B cell (primary cell): Measurements from ENCODE around the gene PNPLA3. TPM values are rescaled to one million over a fixed set of nuclear protein-coding genes. Genes with fewer than 3 reads are reported as not detected.

Experiments
- ATAC-seq: fragments of 200-7000 bp; cut with Tn5 transposase; one replicate; pipeline ENCODE4 v1.10.0; 2021; ENCODE audit warnings: low read depth, mild to moderate bottlenecking, moderate number of reproducible peaks, moderate library complexity
- CTCF ChIA-PET: fragments of 350-600 bp; sonication (Branson Sonifier 250); formaldehyde crosslinking; loops from one replicate; lab custom pipeline; 2021; ENCODE audit warnings: antibody characterized with exemption, inconsistent platforms; lab: Charles Lee
- POLR2A ChIA-PET: fragments of 350-600 bp; sonication (Branson Sonifier 250); formaldehyde crosslinking; loops from one replicate; lab custom pipeline; 2021; ENCODE audit warnings: antibody characterized with exemption; lab: Charles Lee
- DNase-seq: peaks from one replicate; pipeline ENCODE4 v3.0.0; 2013
- H2AFZ ChIP-seq: 2 replicates; pipeline ENCODE4 v1.6.1; 2012; ENCODE audit warnings: mild to moderate bottlenecking, low read depth, low read length; ENCODE audit not compliant: insufficient read depth, poor library complexity, severe bottlenecking
- H3K27ac ChIP-seq, 2 donors: 1 replicate in 1 of 2; 2 replicates in 1 of 2; pipeline ENCODE4 v1.5.1; 2012 to 2013; ENCODE audit warnings: low read length in 2 of 2, mild to moderate bottlenecking in 2 of 2, moderate library complexity in 1 of 2
- H3K27me3 ChIP-seq, 4 experiments: fragments of 200-600 bp in 1 of 4; sonication (generic) in 1 of 4; replicated peaks in 1 of 4; 1 replicate in 2 of 4; 2 replicates in 2 of 4; pipeline versions ENCODE4 v1.6.1 to v1.7.0; 2013 to 2016; ENCODE audit warnings: low read length in 3 of 4, mild to moderate bottlenecking in 2 of 4, mixed read lengths in 1 of 4, moderate library complexity in 1 of 4; ENCODE audit not compliant: insufficient read depth in 4 of 4, control insufficient read depth in 3 of 4; ENCODE audit errors: control extremely low read depth in 1 of 4
- H3K36me3 ChIP-seq, 2 experiments: replicated peaks in 1 of 2; 1 replicate in 1 of 2; 2 replicates in 1 of 2; pipeline versions ENCODE4 v1.6.1 to v1.7.1; 2013; ENCODE audit warnings: low read length in 1 of 2; ENCODE audit not compliant: insufficient read depth in 2 of 2, control insufficient read depth in 1 of 2; ENCODE audit errors: control extremely low read depth in 1 of 2, extremely low read depth in 1 of 2
- H3K4me1 ChIP-seq, 2 donors: fragments of 200-600 bp in 1 of 2; sonication (generic) in 1 of 2; 1 replicate in 1 of 2; 2 replicates in 1 of 2; pipeline versions ENCODE4 v1.5.1 to v1.6.1; 2013 to 2017; ENCODE audit warnings: low read length in 2 of 2; ENCODE audit not compliant: control insufficient read depth in 2 of 2, insufficient read depth in 2 of 2
- H3K4me2 ChIP-seq: replicated peaks from 2 replicates; pipeline ENCODE3; 2012; ENCODE audit warnings: mild to moderate bottlenecking, low read depth, low read length; ENCODE audit not compliant: poor library complexity, severe bottlenecking
- H3K4me3 ChIP-seq, 5 experiments: fragments of 200-600 bp in 1 of 5; sonication (generic) in 1 of 5; 1 replicate in 3 of 5; 2 replicates in 2 of 5; pipeline versions ENCODE4 v1.5.1 to v1.7.0; 2011 to 2016; ENCODE audit warnings: low read length in 4 of 5, mild to moderate bottlenecking in 4 of 5, low read depth in 2 of 5, control low read depth in 1 of 5, moderate library complexity in 1 of 5; ENCODE audit not compliant: insufficient read depth in 1 of 5; ENCODE audit errors: control extremely low read depth in 1 of 5, extremely low read depth in 1 of 5
- H3K79me2 ChIP-seq: fragments of 200-600 bp; sonication (generic); one replicate; pipeline ENCODE4 v1.6.0; 2016; ENCODE audit warnings: low read length; ENCODE audit not compliant: control insufficient read depth, insufficient read depth
- H3K9ac ChIP-seq: fragments of 200-600 bp; sonication (generic); 2 replicates; pipeline ENCODE4 v1.6.1; 2017; ENCODE audit warnings: mild to moderate bottlenecking, low read length, moderate library complexity
- H3K9me3 ChIP-seq, 3 donors: one replicate each; pipeline versions ENCODE4 v1.6.1 to v1.7.1; 2013; ENCODE audit warnings: low read length in 2 of 3; ENCODE audit not compliant: control insufficient read depth in 2 of 3, insufficient read depth in 1 of 3; ENCODE audit errors: control extremely low read depth in 1 of 3
- H4K20me1 ChIP-seq: 2 replicates; pipeline ENCODE4 v1.6.0; 2012; ENCODE audit warnings: mild to moderate bottlenecking, low read length; ENCODE audit not compliant: insufficient read depth, control insufficient read depth, poor library complexity, severe bottlenecking
- H3K27ac Mint-ChIP-seq: one replicate; pipeline ENCODE4 v1.8.0; 2021; ENCODE audit warnings: mixed read lengths
- H3K27me3 Mint-ChIP-seq: one replicate; pipeline ENCODE4 v1.8.0; 2021; ENCODE audit warnings: mixed read lengths
- H3K4me1 Mint-ChIP-seq: one replicate; pipeline ENCODE4 v1.8.0; 2021; ENCODE audit warnings: mixed read lengths
- H3K4me3 Mint-ChIP-seq: one replicate; pipeline ENCODE4 v1.8.0; 2021; ENCODE audit warnings: mixed read lengths
- H3K9me3 Mint-ChIP-seq: one replicate; pipeline ENCODE4 v1.8.0; 2022; ENCODE audit warnings: mixed read lengths; ENCODE audit not compliant: insufficient read depth
- CTCF ChIP-seq: fragments of 200-600 bp; IDR thresholded peaks from one replicate; pipeline ENCODE4 v1.8.0; 2022; ENCODE audit warnings: antibody characterized with exemption, mild to moderate bottlenecking
- EZH2 ChIP-seq: IDR thresholded peaks from 2 replicates; pipeline ENCODE4 v1.6.1; 2012; ENCODE audit warnings: borderline replicate concordance, low read depth, mild to moderate bottlenecking, moderate library complexity, low read length; ENCODE audit not compliant: insufficient read depth, poor library complexity, severe bottlenecking
- WGBS: methylation state at CpG from one replicate; pipeline ENCODE4 v1.1.5; 2013; ENCODE audit warnings: missing lambda C conversion rate; ENCODE audit not compliant: insufficient coverage; 5-methylcytosine and 5-hydroxymethylcytosine counted together
- intact Hi-C: fragments of 100-400 bp; cut with micrococcal nuclease; formaldehyde crosslinking; loops from one replicate; pipeline ENCODE4 v1.10.0; 2022
- polyA plus RNA-seq: library from polyadenylated mRNA; depleted of rRNA; stranded (reverse); fragments of >200 nt; gene quantifications from 2 replicates; pipeline ENCODE4 v1.2.3, GENCODE V29; 2012
- total RNA-seq, 2 donors: library from RNA; stranded (reverse); fragments of 120-200 nt in 1 of 2; gene quantifications; 1 replicate in 1 of 2; 2 replicates in 1 of 2; pipeline versions ENCODE4 v1.2.3 to v1.2.4, GENCODE V29; 2013 to 2022

Gene PNPLA3
- total and polyA plus RNA-seq, 2 donors (not counting 1 experiment from before 2014, with no cell fraction given), result 0.15 TPM; not detected in 1

- Histone ChIP-seq H3K27ac (no peak overlapping the region), H3K9me3 (peaks cover 0 to 12% (median 0%) of the 10 kb centered on the region in 3 donors), H3K36me3 (no peaks in the 10 kb centered on the region), H3K27me3 (peaks cover 0 to 40% (median 7%) of the 10 kb centered on the region in 4 experiments), H2AFZ (no peak overlapping the region), H3K4me3 (no peak overlapping the region), H3K4me1 (peaks cover 9 to 12% of the 10 kb centered on the region in 2 donors), H3K4me2 (no peak overlapping the region), H3K9ac (no peak overlapping the region), H4K20me1 (no peaks in the 10 kb centered on the region), H3K79me2 (no peaks in the 10 kb centered on the region)
- H3K4me3 Mint-ChIP-seq, result no peak overlapping the region
- no peak for TF ChIP-seq CTCF
- intact Hi-C loops, result no loop called here
- H3K4me1 Mint-ChIP-seq, result peaks cover 1% of the 10 kb centered on the region
- DNase-seq (no peak), ATAC-seq (no peak)
- POLR2A ChIA-PET, result no interaction called here
- CTCF ChIA-PET, result no interaction called here
- no peak overlapping the region for H3K27ac Mint-ChIP-seq
- peaks cover 32% of the 10 kb centered on the region for H3K27me3 Mint-ChIP-seq
- WGBS, result 81% methylated on average over 4 of the region's 5 CpGs
- H3K9me3 Mint-ChIP-seq, result no peaks in the 10 kb centered on the region
Measured at GRCh38 chr22:43894122-43894521, 29.5 kb upstream of the PNPLA3 start.

DNA sequence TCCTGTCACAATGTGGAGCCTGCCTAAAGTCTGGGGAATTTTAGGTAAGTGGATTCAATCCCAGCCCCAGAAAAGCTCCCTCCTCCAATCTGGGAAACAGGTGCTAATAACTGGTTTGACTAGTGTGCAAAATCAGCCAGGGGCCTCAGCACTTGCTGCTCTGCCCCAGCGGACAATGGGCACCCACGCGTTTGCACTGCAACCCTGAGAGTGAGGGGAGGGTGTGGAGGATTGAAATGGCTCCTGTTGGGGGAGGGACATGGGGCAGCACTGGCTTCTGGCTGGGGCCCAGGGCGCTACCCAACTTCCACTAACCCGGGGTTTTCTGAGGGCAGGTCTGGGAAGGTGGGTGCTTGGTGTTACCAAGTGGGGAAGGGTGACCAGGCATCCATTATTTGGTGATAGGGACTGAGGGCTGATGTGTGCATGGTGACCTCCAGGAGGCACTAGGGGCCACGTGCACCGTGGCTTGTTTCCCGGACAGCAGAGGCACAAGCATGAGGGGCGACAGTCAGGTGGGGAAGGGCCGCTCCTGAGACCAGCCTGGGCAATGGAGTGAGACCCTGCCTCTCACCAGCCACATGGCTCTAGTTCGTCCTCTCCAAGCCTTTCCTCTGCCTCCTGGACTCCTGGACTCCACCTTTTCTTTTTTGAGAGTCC, 27.5 kb upstream of the PNPLA3 start:
- H3K4me3 Mint-ChIP-seq, result no peak overlapping the region

More for the DNA sequence above, 27.5 kb upstream of the PNPLA3 start:
- peaks cover 0 to 12% (median 0%) of the 10 kb centered on the region in 3 donors for H3K9me3 ChIP-seq
- no peak overlapping the region for H3K27ac ChIP-seq
- H3K4me1 ChIP-seq, result peaks cover 6 to 9% of the 10 kb centered on the region in 2 donors
- H2AFZ ChIP-seq, result no peak overlapping the region
- Mint-ChIP-seq H3K27ac (no peak overlapping the region), H3K4me1 (no peaks in the 10 kb centered on the region), H3K27me3 (peaks cover 25% of the 10 kb centered on the region), H3K9me3 (no peaks in the 10 kb centered on the region)
- H3K36me3 ChIP-seq, result no peaks in the 10 kb centered on the region
- H4K20me1 ChIP-seq, result no peaks in the 10 kb centered on the region
- H3K4me2 ChIP-seq, result no peak overlapping the region
- H3K79me2 ChIP-seq, result no peaks in the 10 kb centered on the region
- no peak for TF ChIP-seq CTCF
- no peak for TF ChIP-seq EZH2
- DNase-seq, result no peak
- CTCF ChIA-PET, result no interaction called here
- intact Hi-C loops, result no loop called here
- no peak overlapping the region for H3K4me3 ChIP-seq
- H3K9ac ChIP-seq, result no peak overlapping the region
- WGBS, result 54% methylated on average over 11 of the region's 11 CpGs
- peaks cover 0 to 21% (median 2%) of the 10 kb centered on the region in 4 experiments for H3K27me3 ChIP-seq
- no peak for ATAC-seq
- POLR2A ChIA-PET, result no interaction called here
